ENCODE data around the gene TSPOAP1.

DNA sequence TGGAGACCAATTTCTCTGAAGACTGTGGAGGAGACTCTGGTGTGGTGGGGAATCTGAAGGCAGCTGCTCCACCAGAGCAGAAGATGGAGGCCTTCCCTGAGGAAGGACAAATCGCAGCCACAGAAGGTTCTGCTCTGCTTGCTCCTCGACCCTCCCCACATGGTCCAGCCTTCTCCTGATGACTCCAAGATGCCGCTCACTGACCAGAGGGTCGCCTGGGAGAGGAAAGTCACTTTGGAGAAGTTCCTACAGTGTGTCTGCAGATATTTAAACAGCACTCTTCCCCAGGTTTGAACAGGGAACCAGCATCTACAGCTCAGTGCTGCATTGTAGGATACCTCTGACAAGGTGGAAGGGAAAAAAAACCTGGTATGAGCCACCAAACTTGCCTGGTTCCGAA is 44.4 kb upstream of the TSPOAP1 start:
- TF ChIP-seq POLR2A (IDR thresholded peaks at IDR 0.05) = no peak
- TF ChIP-seq, protein P1, sequence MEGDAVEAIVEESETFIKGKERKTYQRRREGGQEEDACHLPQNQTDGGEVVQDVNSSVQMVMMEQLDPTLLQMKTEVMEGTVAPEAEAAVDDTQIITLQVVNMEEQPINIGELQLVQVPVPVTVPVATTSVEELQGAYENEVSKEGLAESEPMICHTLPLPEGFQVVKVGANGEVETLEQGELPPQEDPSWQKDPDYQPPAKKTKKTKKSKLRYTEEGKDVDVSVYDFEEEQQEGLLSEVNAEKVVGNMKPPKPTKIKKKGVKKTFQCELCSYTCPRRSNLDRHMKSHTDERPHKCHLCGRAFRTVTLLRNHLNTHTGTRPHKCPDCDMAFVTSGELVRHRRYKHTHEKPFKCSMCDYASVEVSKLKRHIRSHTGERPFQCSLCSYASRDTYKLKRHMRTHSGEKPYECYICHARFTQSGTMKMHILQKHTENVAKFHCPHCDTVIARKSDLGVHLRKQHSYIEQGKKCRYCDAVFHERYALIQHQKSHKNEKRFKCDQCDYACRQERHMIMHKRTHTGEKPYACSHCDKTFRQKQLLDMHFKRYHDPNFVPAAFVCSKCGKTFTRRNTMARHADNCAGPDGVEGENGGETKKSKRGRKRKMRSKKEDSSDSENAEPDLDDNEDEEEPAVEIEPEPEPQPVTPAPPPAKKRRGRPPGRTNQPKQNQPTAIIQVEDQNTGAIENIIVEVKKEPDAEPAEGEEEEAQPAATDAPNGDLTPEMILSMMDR (IDR thresholded peaks at IDR 0.05) = no peak
